ENCODE measurements around the gene TSPO2.
"Not testable (repeated sequence)": the region's sequence is repeated elsewhere in the genome, so short reads cannot be mapped to it uniquely, and the experiment has no call there.

TSPO2 gene

GRCh38 chr6:41013466-41014153 is 28.7 kb upstream of the TSPO2 start:
- Mint-ChIP-seq H3K36me3 (ENCODE audit: low read depth) (no peaks in the 10 kb centered on the region), H3K27me3 (ENCODE audit: low read depth) (peaks cover 12% of the 10 kb centered on the region), H3K4me1 (ENCODE audit: low read depth) (no peaks in the 10 kb centered on the region), H3K9me3 (no peaks in the 10 kb centered on the region), H3K27ac (no peak overlapping the region), H3K4me3 (no peak overlapping the region)
- no peak for DNase-seq (ENCODE audit: low spot score)

DNA sequence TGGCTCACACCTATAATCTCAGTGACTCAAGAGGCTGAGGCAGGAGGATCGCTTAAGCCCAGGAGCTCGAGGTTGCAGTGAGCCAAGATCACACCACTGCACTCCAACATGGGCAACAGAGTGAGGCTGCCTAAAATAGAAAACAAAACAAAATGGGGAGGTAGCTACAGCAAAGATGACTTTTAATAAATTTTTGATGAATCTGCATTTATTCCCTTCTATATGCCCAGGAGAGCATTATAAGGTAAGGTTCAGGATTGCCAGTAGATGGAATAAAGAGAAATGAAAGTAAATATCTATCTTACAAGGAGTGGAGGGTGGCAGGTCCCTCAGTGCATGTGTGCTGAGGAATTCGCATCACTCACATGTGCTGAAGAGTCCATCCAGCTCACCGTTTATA is 27.5 kb upstream of the TSPO2 start:
- no peaks in the 10 kb centered on the region for H3K4me1 Mint-ChIP-seq (ENCODE audit: low read depth)
- H3K27me3 Mint-ChIP-seq (ENCODE audit: low read depth) = peaks cover 8% of the 10 kb centered on the region
- H3K27ac Mint-ChIP-seq = no peak overlapping the region
- no peak for DNase-seq (ENCODE audit: low spot score)
- H3K9me3 Mint-ChIP-seq = no peaks in the 10 kb centered on the region
- no peak overlapping the region for H3K4me3 Mint-ChIP-seq
- no peaks in the 10 kb centered on the region for H3K36me3 Mint-ChIP-seq (ENCODE audit: low read depth)

DNA sequence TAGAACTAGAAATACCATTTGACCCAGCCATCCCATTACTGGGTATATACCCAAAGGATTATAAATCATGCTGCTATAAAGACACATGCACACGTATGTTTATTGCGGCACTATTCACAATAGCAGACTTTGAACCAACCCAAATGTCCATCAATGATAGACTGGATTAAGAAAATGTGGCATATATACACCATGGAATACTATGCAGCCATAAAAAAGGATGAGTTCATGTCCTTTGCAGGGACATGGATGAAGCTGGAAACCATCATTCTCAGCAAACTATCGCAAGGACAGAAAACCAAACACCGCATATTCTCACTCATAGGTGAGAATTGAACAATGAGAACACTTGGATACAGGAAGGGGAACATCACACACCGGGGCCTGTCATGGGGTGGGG is 26.4 kb upstream of the TSPO2 start:
- not testable (repeated sequence) for H3K4me3 Mint-ChIP-seq; H3K27ac Mint-ChIP-seq; H3K27me3 Mint-ChIP-seq (ENCODE audit: low read depth); H3K9me3 Mint-ChIP-seq; DNase-seq (ENCODE audit: low spot score); H3K4me1 Mint-ChIP-seq (ENCODE audit: low read depth); H3K36me3 Mint-ChIP-seq (ENCODE audit: low read depth)

DNA sequence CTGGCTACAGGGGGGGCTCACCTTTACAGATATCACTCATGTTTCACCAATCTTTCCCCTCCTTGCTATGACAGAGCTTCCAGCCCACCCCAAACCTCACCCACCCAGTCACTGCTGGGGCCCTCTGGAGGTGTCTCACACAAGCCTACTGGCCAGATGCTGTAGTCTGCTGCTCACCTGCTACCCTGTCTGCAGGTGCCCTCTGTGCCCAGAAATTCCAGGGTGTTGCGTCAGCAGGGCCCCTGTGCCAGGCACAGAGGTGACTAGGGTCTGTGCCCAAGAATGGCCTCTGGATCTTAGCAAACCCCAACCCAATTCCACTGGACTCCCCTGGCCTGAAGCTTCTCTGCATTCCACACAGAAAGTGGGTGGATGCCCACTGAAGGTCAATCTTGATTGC is 24.6 kb upstream of the TSPO2 start:
- Mint-ChIP-seq H3K27me3 (ENCODE audit: low read depth) (peaks cover 4% of the 10 kb centered on the region), H3K4me1 (ENCODE audit: low read depth) (no peaks in the 10 kb centered on the region), H3K36me3 (ENCODE audit: low read depth) (no peaks in the 10 kb centered on the region), H3K9me3 (no peaks in the 10 kb centered on the region), H3K4me3 (no peak overlapping the region), H3K27ac (no peak overlapping the region)
- no peak for DNase-seq (ENCODE audit: low spot score)

GRCh38 chr6:41021832-41022231 is 20.4 kb upstream of the TSPO2 start:
- no peaks in the 10 kb centered on the region for H3K9me3 Mint-ChIP-seq
- peaks cover 2% of the 10 kb centered on the region for H3K4me1 Mint-ChIP-seq (ENCODE audit: low read depth)
- H3K27me3 Mint-ChIP-seq (ENCODE audit: low read depth) = peaks cover 3% of the 10 kb centered on the region
- no peaks in the 10 kb centered on the region for H3K36me3 Mint-ChIP-seq (ENCODE audit: low read depth)
- H3K4me3 Mint-ChIP-seq = no peak overlapping the region
- H3K27ac Mint-ChIP-seq = no peak overlapping the region
- no peak for DNase-seq (ENCODE audit: low spot score)

GRCh38 chr6:41022294-41022693 is 20.0 kb upstream of the TSPO2 start:
- Mint-ChIP-seq H3K36me3 (ENCODE audit: low read depth) (no peaks in the 10 kb centered on the region), H3K4me3 (no peak overlapping the region), H3K4me1 (ENCODE audit: low read depth) (peaks cover 5% of the 10 kb centered on the region), H3K27me3 (ENCODE audit: low read depth) (peaks cover 3% of the 10 kb centered on the region), H3K27ac (no peak overlapping the region), H3K9me3 (no peaks in the 10 kb centered on the region)
- no peak for DNase-seq (ENCODE audit: low spot score)

DNA sequence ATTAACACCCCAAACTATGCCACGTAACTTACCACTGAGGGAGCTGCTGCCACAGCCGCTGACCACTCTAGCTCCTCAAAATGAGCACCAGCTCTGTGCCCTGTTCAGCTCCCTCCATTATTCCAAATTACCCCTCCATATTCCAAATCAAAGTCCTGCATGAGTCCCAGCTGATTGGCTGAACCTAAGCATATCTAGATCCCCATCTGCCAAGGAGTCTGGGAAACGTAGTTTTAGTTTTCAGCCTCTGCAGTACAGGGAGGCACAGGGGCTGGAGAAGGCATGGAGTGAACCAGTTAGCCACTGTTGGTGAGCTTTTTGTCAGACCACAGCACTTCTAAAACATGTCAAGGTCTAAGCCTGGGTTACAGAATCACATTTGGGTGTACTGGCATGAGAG is 19.2 kb upstream of the TSPO2 start:
- DNase-seq (ENCODE audit: low spot score) = no peak
- H3K4me1 Mint-ChIP-seq (ENCODE audit: low read depth) = peaks cover 12% of the 10 kb centered on the region
- no peak overlapping the region for H3K4me3 Mint-ChIP-seq
- H3K36me3 Mint-ChIP-seq (ENCODE audit: low read depth) = no peaks in the 10 kb centered on the region
- no peak overlapping the region for H3K27ac Mint-ChIP-seq
- peaks cover 3% of the 10 kb centered on the region for H3K27me3 Mint-ChIP-seq (ENCODE audit: low read depth)
- H3K9me3 Mint-ChIP-seq = no peaks in the 10 kb centered on the region

GRCh38 chr6:41025966-41026530 is 16.2 kb upstream of the TSPO2 start:
- H3K9me3 Mint-ChIP-seq = no peaks in the 10 kb centered on the region
- no peak for DNase-seq (ENCODE audit: low spot score)
- H3K4me1 Mint-ChIP-seq (ENCODE audit: low read depth) = peaks cover 25% of the 10 kb centered on the region
- no peak overlapping the region for H3K27ac Mint-ChIP-seq
- peak overlapping the region; percentile 25 for H3K4me3 Mint-ChIP-seq
- no peaks in the 10 kb centered on the region for H3K27me3 Mint-ChIP-seq (ENCODE audit: low read depth)
- H3K36me3 Mint-ChIP-seq (ENCODE audit: low read depth) = no peaks in the 10 kb centered on the region

DNA sequence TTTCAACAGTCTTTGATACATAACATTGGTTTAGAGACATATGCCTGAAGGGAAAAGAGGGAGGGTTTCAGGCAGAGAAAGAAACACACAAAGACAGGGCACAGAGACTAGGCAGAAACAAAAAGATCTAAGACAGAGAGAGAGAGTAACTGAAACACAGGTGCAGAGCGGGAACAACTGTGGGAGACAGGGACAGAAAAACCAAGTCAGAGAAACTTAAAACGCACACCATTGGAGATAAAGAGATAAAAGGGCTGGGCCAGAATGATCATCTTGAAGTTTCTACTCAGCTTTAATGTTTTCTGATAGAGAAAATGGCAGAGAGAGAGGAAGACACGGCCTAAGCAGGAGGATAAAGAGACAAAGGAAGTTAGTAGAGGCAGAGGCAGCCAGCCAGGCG is 15.0 kb upstream of the TSPO2 start:
- no peaks in the 10 kb centered on the region for H3K36me3 Mint-ChIP-seq (ENCODE audit: low read depth)
- no peaks in the 10 kb centered on the region for H3K27me3 Mint-ChIP-seq (ENCODE audit: low read depth)
- no peaks in the 10 kb centered on the region for H3K9me3 Mint-ChIP-seq
- DNase-seq (ENCODE audit: low spot score) = no peak
- H3K4me3 Mint-ChIP-seq = peak overlapping the region; percentile 93
- peak overlapping the region; percentile 95 for H3K27ac Mint-ChIP-seq
- peaks cover 25% of the 10 kb centered on the region for H3K4me1 Mint-ChIP-seq (ENCODE audit: low read depth)

DNA sequence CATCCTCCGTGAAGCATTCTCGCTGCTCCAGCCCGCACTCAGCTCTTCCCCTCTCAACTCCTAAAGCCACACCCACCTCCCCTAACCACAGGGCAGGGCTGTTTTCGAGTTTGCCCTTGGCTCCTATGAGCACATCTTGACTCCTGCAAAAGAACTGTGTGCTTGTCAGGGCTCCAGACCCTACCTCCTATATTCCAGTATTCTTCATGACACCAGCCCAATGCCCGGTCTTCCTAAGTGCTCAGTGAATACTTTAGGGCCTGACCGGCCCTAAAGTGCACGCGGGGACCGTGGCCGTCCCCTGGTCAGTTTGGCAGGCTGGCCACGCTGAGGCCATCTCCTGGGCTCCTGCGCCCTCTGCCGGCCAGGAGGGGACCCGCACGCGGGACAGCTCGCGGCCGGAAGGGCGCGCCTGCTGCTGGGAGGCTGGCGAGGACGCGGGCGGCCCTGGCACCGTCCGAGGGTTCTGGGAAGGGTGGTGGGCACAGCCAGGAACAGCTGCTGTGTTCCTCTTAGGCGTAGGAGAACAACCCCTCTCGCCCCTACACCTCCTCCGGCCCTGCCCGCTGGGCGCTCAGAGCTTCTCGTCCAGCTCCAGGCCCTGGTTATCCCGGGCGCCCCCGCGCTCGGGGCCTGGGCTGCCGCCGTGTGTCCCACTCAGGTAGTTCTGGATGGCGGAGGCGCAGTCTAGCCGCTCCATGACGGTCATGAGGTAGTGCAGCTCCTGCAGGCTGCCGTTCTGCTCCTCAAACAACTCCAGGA is 14.3 kb upstream of the TSPO2 start:
- Mint-ChIP-seq H3K27ac (peak overlapping the region; percentile 95), H3K4me1 (ENCODE audit: low read depth) (peaks cover 25% of the 10 kb centered on the region), H3K27me3 (ENCODE audit: low read depth) (no peaks in the 10 kb centered on the region), H3K36me3 (ENCODE audit: low read depth) (no peaks in the 10 kb centered on the region), H3K4me3 (peak overlapping the region; percentile 93), H3K9me3 (no peaks in the 10 kb centered on the region)
- DNase-seq (ENCODE audit: low spot score) = peak; percentile 83

DNA sequence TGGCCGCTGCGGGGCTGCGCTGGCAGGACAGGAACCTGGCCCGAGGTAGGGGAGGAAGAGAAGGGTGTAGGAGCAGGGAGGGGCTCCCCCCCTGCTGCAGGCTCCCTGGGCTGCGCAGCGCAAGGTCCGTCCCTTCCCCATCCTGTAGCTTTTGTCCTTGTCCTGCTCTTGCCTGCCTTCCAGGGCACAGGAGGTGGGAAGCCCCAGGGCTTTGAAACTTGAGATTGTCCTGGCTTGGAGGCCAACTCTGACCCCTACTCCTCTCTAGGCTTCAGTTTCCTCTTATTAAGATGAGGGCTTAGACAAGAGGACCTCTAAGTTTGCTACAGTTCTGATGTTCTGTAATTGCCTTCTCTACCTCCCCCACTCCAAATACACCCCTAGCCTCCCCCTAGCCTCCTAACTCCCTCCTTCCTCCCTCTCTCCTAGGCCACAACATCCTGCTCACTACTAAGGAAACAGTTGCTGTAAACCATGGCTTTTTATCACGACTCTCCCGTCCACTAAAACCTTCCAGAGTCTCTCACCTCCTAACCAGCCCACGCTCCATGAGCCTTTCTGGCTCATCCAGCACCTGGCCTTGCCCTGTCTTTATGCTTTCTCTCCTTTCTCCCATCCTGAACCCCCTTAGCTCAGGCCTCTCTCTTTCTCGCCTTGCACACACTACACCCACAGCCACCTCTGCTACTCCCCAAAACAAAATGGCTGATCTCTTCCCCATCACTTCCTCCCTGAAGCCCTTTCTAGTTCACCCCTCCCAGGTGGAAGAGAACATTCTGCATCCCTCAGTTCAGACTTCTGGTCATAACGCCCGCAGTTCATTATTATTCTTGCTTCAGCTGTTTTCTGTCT is 13.5 kb upstream of the TSPO2 start:
- Mint-ChIP-seq H3K9me3 (no peaks in the 10 kb centered on the region), H3K36me3 (ENCODE audit: low read depth) (no peaks in the 10 kb centered on the region), H3K27ac (peak overlapping the region; percentile 95), H3K4me3 (peak overlapping the region; percentile 93), H3K4me1 (ENCODE audit: low read depth) (peaks cover 25% of the 10 kb centered on the region), H3K27me3 (ENCODE audit: low read depth) (no peaks in the 10 kb centered on the region)
- no peak for DNase-seq (ENCODE audit: low spot score)

DNA sequence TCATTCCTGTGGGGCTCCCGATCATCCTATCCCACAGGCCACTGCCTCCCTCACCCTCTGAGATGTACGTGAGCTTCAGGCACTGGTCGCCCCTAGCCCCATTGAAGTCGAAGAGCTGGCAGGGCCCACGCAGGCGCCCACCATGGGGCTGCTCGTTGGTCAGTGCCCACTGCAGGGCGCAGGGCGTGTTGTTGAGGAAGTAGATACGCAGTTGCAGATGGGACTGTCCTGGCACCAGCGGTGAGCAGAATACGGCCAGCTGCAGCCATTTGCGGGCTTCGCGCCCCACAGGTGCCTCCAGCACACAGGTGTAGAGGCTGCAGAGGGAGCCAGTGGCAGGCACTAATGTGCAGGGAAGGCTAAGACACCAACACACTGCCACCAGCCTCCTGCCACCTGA is 9.4 kb upstream of the TSPO2 start:
- H3K9me3 Mint-ChIP-seq = no peaks in the 10 kb centered on the region
- no peak overlapping the region for H3K4me3 Mint-ChIP-seq
- H3K36me3 Mint-ChIP-seq (ENCODE audit: low read depth) = no peaks in the 10 kb centered on the region
- peaks cover 15% of the 10 kb centered on the region for H3K4me1 Mint-ChIP-seq (ENCODE audit: low read depth)
- no peak overlapping the region for H3K27ac Mint-ChIP-seq
- DNase-seq (ENCODE audit: low spot score) = no peak
- H3K27me3 Mint-ChIP-seq (ENCODE audit: low read depth) = peaks cover 3% of the 10 kb centered on the region

DNA sequence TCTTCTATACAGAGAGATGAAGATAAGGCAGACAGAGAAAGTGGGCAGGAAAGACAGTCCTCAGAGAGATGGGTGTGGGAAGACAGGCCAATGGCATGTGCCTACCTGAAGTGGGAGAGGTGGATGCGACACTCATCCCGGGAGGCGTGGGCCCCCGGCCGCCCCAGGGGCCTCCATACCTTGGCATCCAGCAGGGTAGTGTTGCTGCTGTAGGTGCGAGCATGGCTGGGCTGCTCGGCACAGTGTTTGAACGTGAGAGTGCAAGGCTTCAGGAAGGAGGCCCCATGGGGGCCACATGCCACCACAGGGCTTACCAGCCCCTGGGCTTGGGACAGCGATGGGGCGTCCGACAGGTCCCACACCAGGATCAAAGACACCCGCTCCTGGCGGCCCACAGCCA is 8.5 kb upstream of the TSPO2 start:
- Mint-ChIP-seq H3K36me3 (ENCODE audit: low read depth) (no peaks in the 10 kb centered on the region), H3K27me3 (ENCODE audit: low read depth) (peaks cover 3% of the 10 kb centered on the region), H3K4me1 (ENCODE audit: low read depth) (peaks cover 9% of the 10 kb centered on the region), H3K27ac (peak overlapping the region; percentile 15), H3K4me3 (no peak overlapping the region), H3K9me3 (no peaks in the 10 kb centered on the region)
- DNase-seq (ENCODE audit: low spot score) = no peak

GRCh38 chr6:41036186-41036585 is 6.1 kb upstream of the TSPO2 start:
- no peak overlapping the region for H3K27ac Mint-ChIP-seq
- no peaks in the 10 kb centered on the region for H3K36me3 Mint-ChIP-seq (ENCODE audit: low read depth)

More at GRCh38 chr6:41036186-41036585, 6.1 kb upstream of the TSPO2 start:
- H3K9me3 Mint-ChIP-seq = no peaks in the 10 kb centered on the region
- DNase-seq (ENCODE audit: low spot score) = no peak
- no peak overlapping the region for H3K4me3 Mint-ChIP-seq
- H3K4me1 Mint-ChIP-seq (ENCODE audit: low read depth) = peaks cover 14% of the 10 kb centered on the region
- H3K27me3 Mint-ChIP-seq (ENCODE audit: low read depth) = peaks cover 3% of the 10 kb centered on the region

Data from T-helper 2 cell treated with Interferon-gamma antibody and Interleukin-4, amounts not matched to agents 5 μg/mL and 100 μg/mL, for 36 hours (primary cell).